ENCODE data around the gene PIK3R4.

Gene PIK3R4

DNA sequence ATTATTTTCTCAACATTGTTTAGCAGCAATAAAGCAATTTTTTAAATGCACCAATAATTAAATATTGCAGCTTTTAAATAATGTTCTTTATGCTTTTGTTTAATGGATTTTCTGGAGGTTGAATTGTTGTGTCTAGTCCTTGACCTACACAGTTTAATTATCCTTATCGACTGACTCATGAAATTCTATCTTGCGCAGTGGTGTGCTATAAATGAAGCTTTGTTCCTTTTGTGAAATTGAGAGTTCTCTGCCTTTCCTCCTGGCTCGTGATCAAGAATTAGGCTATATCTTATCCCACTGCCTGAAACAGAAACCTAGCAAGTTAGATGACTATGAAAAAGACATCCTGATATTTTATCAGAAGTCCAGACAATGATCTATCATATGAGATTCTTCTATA is 37.0 kb upstream of the PIK3R4 start:
- no peak overlapping the region for H3K4me3 ChIP-seq (ENCODE audit: control insufficient read depth, low read depth, low read length)
- TF ChIP-seq, protein P1, sequence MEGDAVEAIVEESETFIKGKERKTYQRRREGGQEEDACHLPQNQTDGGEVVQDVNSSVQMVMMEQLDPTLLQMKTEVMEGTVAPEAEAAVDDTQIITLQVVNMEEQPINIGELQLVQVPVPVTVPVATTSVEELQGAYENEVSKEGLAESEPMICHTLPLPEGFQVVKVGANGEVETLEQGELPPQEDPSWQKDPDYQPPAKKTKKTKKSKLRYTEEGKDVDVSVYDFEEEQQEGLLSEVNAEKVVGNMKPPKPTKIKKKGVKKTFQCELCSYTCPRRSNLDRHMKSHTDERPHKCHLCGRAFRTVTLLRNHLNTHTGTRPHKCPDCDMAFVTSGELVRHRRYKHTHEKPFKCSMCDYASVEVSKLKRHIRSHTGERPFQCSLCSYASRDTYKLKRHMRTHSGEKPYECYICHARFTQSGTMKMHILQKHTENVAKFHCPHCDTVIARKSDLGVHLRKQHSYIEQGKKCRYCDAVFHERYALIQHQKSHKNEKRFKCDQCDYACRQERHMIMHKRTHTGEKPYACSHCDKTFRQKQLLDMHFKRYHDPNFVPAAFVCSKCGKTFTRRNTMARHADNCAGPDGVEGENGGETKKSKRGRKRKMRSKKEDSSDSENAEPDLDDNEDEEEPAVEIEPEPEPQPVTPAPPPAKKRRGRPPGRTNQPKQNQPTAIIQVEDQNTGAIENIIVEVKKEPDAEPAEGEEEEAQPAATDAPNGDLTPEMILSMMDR (IDR thresholded peaks at IDR 0.05; ENCODE audit: control insufficient read depth, insufficient read depth, low read depth, low read length, missing control alignments) = no peak
- DNase-seq (ENCODE audit: low read depth) = no peak

DNA sequence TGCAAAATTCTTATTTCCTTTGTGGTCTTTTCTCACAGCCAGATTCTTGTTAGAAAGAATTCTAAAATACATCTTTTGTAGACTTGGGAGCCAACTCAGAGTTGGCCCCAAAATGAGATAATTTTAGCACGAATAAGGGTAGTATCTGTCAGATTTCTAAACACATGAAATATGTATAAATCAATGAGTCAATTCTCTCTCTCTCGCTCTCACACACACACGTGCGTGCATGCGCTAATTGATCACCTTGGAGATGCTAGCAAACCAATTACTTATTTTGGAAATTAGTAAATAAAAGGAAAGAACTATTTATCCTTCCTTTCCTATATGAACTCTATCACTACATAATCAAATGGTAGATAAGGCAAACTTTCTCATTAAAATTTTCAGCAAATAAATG is 32.9 kb upstream of the PIK3R4 start:
- TF ChIP-seq, protein P1 (IDR thresholded peaks at IDR 0.05; ENCODE audit: control insufficient read depth, insufficient read depth, low read depth, low read length, missing control alignments) = no peak
- H3K4me3 ChIP-seq (ENCODE audit: control insufficient read depth, low read depth, low read length) = no peak overlapping the region
- DNase-seq (ENCODE audit: low read depth) = no peak

DNA sequence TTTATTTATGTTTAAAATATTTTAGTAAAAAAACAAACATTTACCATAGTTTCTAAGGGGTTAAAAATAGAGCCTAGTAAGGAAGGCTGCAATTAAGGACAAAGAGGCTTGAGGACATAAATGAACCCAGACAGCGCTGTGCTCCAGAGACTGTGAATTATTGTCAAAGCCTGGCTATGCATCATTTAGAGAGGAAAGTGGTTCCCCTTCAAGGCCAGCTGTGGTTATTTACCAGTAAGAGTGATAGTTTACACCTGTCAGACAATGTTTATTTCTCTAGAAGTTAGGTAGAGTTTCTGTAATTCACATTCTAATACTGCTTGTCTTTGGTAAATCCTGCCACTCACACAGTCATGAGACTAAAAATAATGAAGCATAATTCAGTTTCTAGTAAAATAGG is 32.4 kb upstream of the PIK3R4 start:
- TF ChIP-seq, protein P1 (IDR thresholded peaks at IDR 0.05; ENCODE audit: control insufficient read depth, insufficient read depth, low read depth, low read length, missing control alignments) = no peak
- H3K4me3 ChIP-seq (ENCODE audit: control insufficient read depth, low read depth, low read length) = no peak overlapping the region
- no peak for DNase-seq (ENCODE audit: low read depth)

DNA sequence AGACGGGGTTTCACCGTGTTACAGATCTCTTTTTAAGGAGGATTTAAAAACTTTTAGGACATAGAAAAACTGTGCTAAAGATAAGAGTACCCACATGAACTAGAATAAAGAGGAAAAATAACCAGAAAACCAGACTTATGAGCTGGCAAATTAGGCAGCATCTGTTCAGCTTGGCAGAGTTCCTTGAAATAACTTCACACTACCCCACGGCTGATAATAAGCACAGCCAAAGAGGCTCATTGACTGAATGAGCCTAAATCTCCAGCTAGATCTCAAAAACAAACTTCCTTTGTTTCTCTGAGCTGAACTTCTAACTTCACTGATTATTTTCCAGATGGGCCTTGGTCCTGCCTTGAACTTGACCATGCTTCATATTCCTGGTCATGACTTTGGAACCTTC is 26.7 kb upstream of the PIK3R4 start:
- H3K4me3 ChIP-seq (ENCODE audit: control insufficient read depth, low read depth, low read length) = no peak overlapping the region
- TF ChIP-seq, protein P1 (IDR thresholded peaks at IDR 0.05; ENCODE audit: control insufficient read depth, insufficient read depth, low read depth, low read length, missing control alignments) = no peak
- no peak for DNase-seq (ENCODE audit: low read depth)

DNA sequence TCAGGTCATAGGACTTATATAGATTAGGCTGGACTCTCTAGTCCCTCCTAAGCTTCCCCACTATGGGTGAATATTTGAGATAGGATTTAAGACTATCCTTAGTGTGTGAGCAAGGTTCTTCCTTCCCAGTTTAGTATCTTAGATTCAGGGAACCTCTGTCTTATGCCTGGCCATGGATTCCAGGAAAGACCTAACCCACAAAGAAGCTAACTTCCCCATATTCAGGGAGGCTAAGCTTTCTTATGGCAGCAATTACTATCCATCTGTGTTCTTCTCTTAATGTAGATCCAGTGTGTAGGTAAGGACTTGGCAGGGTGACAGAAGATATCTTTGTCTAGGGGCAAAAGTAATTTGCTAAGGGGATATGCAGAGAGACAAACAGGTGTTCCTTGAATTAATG is 25.5 kb upstream of the PIK3R4 start:
- no peak for DNase-seq (ENCODE audit: low read depth)
- TF ChIP-seq, protein P1 (IDR thresholded peaks at IDR 0.05; ENCODE audit: control insufficient read depth, insufficient read depth, low read depth, low read length, missing control alignments) = no peak
- H3K4me3 ChIP-seq (ENCODE audit: control insufficient read depth, low read depth, low read length) = no peak overlapping the region

DNA sequence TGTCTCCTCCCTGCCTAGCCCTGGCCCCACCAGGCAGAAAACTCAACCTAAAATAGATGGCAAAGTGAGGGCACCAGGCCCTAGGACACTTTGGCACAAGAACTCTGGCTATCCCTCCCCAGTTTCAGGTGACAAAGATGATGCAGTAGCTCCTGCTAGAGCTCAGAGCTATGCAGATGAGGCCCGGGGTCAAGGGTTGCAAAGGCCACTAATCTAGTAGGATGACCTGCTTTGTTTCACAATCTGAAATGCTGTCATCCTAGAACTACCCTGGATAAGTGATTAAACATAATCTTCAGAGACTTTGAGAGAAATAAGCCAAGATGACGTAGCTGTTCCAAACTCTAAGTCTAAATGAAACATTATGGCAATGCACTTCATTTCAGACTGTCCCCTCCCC is 24.0 kb upstream of the PIK3R4 start:
- no peak for DNase-seq (ENCODE audit: low read depth)
- TF ChIP-seq, protein P1 (IDR thresholded peaks at IDR 0.05; ENCODE audit: control insufficient read depth, insufficient read depth, low read depth, low read length, missing control alignments) = no peak
- no peak overlapping the region for H3K4me3 ChIP-seq (ENCODE audit: control insufficient read depth, low read depth, low read length)

DNA sequence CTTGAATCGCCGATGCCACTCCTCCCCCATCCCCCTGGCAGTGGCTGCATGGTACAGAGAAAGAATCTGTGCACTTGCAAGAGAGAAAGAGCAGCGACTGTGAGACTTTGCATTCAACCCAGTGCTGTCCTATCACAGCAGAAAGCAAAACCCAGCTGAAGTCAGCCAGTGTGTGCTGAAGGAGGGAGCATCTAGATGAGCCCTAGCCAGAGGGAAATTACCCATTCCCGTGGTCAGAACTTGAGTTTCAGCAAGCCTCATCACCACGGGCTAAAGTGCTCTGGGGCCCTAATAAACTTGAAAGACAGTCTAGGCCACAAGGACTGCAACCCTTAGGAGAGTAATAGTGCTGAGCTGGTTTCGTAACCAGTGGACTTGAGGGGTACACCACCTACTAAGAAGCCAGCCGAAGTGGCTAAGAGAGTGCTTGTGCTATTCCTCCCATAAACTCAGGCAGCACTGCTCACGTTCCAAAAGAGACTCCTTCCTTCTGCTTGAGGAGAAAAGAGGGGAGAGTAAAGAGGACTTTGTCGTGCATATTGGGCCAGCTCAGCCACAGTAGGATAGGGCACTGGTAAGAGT is 15.2 kb upstream of the PIK3R4 start:
- TF ChIP-seq, protein P1 (IDR thresholded peaks at IDR 0.05; ENCODE audit: control insufficient read depth, insufficient read depth, low read depth, low read length, missing control alignments) = no peak
- H3K4me3 ChIP-seq (ENCODE audit: control insufficient read depth, low read depth, low read length) = no peak overlapping the region
- DNase-seq (ENCODE audit: low read depth) = no peak
